Astrocyte (in vitro differentiated cells and primary cell): Measurements from ENCODE around the gene SORBS2.

ENCODE experiments used
- EZH2 ChIP-seq: IDR thresholded peaks from 2 replicates; pipeline ENCODE4 v1.6.1; 2012; ENCODE audit warnings: mild to moderate bottlenecking, low read length, inconsistent platforms; ENCODE audit not compliant: insufficient read depth
- TF ChIP-seq, protein P1 (sequence below): IDR thresholded peaks from 2 replicates; pipeline ENCODE4 v1.5.1; 2011; ENCODE audit warnings: low read depth, mild to moderate bottlenecking, inconsistent platforms, low read length, moderate library complexity; ENCODE audit not compliant: insufficient read depth

DNA sequence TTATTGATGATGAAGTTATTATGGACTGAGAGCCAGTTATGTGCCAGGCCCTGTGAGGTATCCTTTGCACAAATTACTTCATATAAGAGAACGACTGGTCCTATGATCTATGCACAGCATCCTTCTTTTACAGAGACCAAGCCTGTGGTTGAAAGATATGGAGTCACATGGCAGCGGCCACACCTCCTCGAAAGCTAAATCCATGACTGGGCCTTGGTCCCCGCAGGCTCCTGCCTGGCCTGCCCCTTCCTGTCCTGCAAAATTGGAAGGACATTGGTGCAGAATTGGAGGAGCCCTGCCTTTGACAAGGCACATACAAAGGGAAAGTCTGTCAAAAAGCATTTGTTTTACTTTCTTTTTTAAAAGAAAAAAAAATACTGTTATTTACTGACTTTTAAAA, 18.3 kb downstream of the SORBS2 start:
- TF ChIP-seq, protein P1, sequence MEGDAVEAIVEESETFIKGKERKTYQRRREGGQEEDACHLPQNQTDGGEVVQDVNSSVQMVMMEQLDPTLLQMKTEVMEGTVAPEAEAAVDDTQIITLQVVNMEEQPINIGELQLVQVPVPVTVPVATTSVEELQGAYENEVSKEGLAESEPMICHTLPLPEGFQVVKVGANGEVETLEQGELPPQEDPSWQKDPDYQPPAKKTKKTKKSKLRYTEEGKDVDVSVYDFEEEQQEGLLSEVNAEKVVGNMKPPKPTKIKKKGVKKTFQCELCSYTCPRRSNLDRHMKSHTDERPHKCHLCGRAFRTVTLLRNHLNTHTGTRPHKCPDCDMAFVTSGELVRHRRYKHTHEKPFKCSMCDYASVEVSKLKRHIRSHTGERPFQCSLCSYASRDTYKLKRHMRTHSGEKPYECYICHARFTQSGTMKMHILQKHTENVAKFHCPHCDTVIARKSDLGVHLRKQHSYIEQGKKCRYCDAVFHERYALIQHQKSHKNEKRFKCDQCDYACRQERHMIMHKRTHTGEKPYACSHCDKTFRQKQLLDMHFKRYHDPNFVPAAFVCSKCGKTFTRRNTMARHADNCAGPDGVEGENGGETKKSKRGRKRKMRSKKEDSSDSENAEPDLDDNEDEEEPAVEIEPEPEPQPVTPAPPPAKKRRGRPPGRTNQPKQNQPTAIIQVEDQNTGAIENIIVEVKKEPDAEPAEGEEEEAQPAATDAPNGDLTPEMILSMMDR: no peak
- no peak for TF ChIP-seq EZH2
